HUES64 (cell line): ENCODE measurements around the gene CCR7.

Experiments used
- H3K27ac ChIP-seq: 2 replicates; pipeline ENCODE4 v1.7.0; 2013; ENCODE audit warnings: low read depth, low read length, inconsistent platforms
- H3K27me3 ChIP-seq: 2 replicates; pipeline ENCODE4 v1.6.1; 2013; ENCODE audit warnings: mild to moderate bottlenecking, low read length; ENCODE audit not compliant: insufficient read depth
- H3K36me3 ChIP-seq: 2 replicates; pipeline ENCODE4 v1.6.1; 2013; ENCODE audit warnings: mild to moderate bottlenecking, low read length; ENCODE audit not compliant: insufficient read depth
- H3K4me1 ChIP-seq: 2 replicates; pipeline ENCODE4 v1.6.1; 2013; ENCODE audit warnings: mild to moderate bottlenecking, low read length, moderate library complexity; ENCODE audit not compliant: insufficient read depth
- H3K4me3 ChIP-seq: 2 replicates; pipeline ENCODE4 v1.5.1; 2013; ENCODE audit warnings: mild to moderate bottlenecking, low read length, moderate library complexity
- H3K9ac ChIP-seq: 2 replicates; pipeline ENCODE4 v1.6.1; 2013; ENCODE audit warnings: mild to moderate bottlenecking, low read depth, low read length
- H3K9me3 ChIP-seq: 2 replicates; pipeline ENCODE4 v1.6.1; 2013; ENCODE audit warnings: low read depth, low read length; ENCODE audit not compliant: insufficient read depth
- WGBS: fragments of 150-250, 120-280 bp; methylation state at CpG from one replicate; pipeline ENCODE4 v1.1.7; 2013; ENCODE audit warnings: missing lambda C conversion rate; 5-methylcytosine and 5-hydroxymethylcytosine counted together

CCR7 gene

DNA sequence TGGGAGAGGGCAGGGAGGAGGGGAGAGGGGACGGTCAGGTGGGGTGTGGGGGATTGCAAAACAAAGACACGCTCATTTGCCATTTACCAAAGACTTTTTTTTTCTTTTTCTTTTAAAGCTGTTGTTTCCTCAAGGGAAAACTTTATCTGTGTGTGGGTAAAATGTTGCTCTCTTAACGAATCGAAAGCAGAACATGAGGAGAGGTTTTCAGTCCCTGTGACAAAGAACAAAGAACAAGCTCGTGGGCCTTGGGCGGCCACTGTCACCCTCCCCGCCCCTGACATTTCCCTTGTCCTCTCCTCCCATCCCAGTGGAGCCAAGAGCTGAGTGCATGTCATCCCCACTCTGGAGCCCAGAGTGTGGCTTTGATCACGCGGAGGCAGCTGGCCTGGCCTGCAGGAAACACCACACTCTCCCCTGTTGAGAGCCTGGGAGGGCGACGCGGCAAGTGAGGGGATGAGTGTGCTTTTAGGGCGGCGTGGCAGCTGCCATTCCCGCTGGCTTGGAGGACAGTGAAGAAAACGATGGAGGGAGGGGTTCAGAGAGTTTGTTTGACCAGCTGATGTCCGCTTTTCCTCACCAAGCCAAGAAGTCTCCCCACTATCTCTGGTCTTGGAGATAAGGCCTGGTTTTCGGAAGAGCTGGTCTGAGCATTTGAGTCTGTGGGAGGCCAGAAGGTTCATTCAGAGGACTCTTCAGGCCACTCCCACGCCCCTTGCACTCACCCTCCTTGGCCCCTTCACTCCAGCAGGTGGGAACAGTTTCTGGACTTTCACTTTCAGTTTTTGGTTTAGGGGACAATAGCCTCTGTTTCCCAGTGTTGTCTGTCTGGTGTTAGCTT, 11.4 kb downstream of the CCR7 start:
- WGBS: 72% methylated on average over 16 of the region's 19 CpGs
- Histone ChIP-seq H3K9ac (no peak overlapping the region), H3K4me3 (no peak overlapping the region), H3K4me1 (peaks cover 4% of the 10 kb centered on the region; the same call in 1 of the 2 replicates), H3K27ac (no peak overlapping the region), H3K9me3 (no peaks in the 10 kb centered on the region), H3K27me3 (no peaks in the 10 kb centered on the region), H3K36me3 (no peaks in the 10 kb centered on the region)

DNA sequence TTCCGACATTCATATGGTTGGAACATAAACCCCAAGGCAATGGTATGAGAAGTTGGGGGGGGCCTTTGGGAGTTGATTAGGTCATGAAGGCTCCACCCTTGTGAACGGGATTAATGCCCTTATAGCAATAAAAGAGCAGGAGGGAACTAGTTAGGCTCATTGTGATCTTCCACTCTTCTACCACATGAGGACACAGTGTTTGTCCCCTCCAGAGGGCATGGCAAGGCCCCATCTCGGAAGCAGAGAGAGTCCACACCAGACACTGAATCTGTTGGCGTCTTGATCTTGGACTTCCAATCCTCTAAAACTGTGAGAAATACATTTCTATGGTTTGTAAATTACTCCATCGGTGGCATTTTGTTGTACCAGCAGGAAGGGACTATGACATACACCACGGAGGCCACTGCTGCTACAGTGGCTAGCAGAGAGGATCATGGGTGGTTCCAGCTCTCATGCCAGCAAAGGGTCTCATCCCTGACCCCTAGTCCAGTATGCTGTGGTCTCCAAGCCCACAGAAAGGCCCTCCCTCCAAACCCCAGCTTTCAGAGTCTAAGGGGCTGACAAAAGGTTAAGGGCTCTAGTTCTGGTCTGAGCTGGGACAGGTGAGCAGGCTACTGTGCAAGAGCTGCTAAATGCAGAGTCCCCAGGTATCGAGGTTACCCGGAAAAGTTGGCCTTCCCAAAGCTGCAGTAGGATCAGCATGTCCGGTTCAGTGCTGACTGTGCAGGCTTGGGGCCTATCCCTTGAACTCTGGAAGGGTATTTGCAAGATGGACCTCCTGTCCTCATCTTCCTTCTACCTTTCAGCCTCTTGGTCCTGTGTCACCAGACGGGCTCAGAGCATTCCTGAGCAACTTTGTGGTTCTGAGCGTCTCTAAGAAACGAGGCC, 12.2 kb downstream of the CCR7 start:
- no peak overlapping the region for H3K27ac ChIP-seq
- peaks cover 4% of the 10 kb centered on the region; the same call in 1 of the 2 replicates for H3K4me1 ChIP-seq
- H3K27me3 ChIP-seq: no peaks in the 10 kb centered on the region
- no peak overlapping the region for H3K4me3 ChIP-seq
- H3K36me3 ChIP-seq: no peaks in the 10 kb centered on the region
- no peak overlapping the region for H3K9ac ChIP-seq
- H3K9me3 ChIP-seq: no peaks in the 10 kb centered on the region
- 84% methylated on average over 12 of the region's 12 CpGs for WGBS

DNA sequence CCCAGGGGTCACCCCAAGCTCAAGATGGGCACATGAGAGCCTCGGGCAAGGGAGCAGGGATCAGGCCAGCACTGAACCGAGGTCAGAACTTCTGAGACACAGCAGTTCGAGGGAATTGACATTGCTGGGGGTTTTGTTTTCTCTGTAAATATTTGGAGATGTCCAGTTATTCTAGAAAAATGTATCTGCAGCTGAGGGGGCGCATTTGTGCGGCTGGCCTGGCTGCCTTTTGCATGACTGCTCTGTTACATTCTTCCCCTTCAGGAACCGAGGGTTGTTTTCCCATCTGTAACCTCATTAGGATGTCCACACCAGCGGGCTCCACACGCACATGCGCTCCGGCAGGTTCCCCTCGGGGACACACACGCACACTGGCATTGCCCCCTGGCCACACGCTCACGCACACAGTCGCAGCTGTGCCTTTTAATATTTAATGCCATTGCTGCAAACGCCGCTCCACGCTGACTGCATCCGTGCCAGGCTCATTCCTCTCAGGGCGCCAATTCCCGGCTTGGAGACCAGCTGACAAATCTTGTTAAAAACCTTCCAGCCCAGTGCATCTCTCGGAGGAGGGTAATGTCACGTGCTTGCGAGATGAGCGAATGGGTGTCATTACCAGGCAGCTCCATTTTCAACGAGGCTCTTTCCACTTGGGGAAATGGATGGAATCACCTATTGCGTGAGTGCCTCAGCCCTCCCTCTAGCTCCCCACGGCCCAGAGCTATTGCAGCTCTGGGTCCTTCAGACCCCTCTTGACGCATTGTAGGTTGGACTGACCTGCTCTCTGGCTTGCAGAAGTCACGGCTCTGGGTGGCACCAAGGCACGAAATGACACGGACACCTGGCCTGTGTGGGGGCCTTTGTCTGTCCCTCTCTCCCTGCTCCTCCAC, 13.1 kb downstream of the CCR7 start:
- Histone ChIP-seq H3K4me3 (no peak overlapping the region), H3K36me3 (no peaks in the 10 kb centered on the region), H3K9ac (no peak overlapping the region), H3K27ac (no peak overlapping the region), H3K4me1 (peaks cover 4% of the 10 kb centered on the region; the same call in 1 of the 2 replicates), H3K9me3 (no peaks in the 10 kb centered on the region), H3K27me3 (no peaks in the 10 kb centered on the region)
- 94% methylated on average over 32 of the region's 32 CpGs for WGBS

DNA sequence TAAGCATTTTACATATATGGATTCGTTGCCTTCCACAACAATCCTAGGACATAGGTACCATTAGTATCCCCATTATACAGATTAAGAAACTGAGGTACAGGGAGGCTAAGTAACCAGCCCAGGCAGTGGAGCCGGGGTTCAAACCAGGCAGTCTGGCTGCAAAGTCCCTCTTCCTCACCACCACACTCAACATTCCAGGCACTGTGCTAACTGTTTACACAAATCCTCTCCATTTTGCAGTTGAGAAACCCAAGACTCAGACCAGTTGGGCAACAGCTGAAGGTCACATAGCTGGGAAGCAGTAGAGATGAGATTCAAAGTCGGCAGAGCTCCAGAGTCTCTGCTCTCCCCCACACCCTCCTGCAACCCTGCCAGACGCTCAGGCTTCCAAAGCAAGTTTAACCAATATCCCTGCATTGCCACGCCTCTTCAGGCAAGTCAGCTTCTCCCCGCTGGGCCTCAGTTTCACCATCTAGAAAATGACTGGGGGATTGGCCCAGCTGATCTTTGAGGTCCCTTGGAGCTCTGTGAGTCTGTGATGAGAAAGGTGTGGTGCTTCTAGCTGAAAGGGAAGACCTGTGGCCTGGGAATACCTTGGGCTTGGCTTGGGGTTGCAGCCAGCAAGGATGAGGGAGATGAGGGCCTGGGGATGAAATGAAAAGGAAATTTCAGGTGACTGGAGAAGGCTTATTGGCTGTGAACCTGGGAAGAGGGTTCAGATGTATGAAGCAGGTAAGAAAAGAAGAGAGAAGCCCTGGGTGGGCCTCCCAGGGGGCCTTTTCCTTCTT, 14.0 kb downstream of the CCR7 start:
- no peak overlapping the region for H3K4me3 ChIP-seq
- no peak overlapping the region for H3K9ac ChIP-seq
- no peak overlapping the region for H3K27ac ChIP-seq
- H3K9me3 ChIP-seq: no peaks in the 10 kb centered on the region
- peaks cover 4% of the 10 kb centered on the region; the same call in 1 of the 2 replicates for H3K4me1 ChIP-seq
- no peaks in the 10 kb centered on the region for H3K36me3 ChIP-seq
- H3K27me3 ChIP-seq: no peaks in the 10 kb centered on the region
- 92% methylated on average over 6 of the region's 6 CpGs for WGBS

DNA sequence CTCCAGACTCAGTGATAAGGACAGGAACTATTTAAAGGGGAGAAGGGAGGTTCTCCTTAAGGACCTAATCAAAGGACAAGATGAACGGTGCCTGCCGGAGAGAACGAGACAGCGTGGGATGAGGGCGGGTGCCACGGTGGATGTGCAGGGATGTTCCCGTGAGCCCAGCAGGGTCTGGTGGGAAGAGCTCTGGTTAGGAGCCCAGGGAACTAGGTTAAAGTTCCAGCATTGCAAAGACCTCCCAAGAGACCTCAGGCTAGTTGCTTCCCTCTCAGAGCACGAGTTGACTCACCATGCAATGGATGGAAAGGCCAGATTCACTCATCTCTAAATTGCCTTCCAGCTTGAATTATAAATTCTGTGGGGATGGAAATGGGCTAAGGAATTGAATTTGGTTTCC, 14.7 kb downstream of the CCR7 start:
- no peak overlapping the region for H3K9ac ChIP-seq
- no peaks in the 10 kb centered on the region for H3K36me3 ChIP-seq
- H3K4me3 ChIP-seq: no peak overlapping the region
- H3K27me3 ChIP-seq: no peaks in the 10 kb centered on the region
- H3K27ac ChIP-seq: no peak overlapping the region
- peaks cover 4% of the 10 kb centered on the region; the same call in 1 of the 2 replicates for H3K4me1 ChIP-seq
- 91% methylated on average over 8 of the region's 8 CpGs for WGBS
- no peaks in the 10 kb centered on the region for H3K9me3 ChIP-seq

DNA sequence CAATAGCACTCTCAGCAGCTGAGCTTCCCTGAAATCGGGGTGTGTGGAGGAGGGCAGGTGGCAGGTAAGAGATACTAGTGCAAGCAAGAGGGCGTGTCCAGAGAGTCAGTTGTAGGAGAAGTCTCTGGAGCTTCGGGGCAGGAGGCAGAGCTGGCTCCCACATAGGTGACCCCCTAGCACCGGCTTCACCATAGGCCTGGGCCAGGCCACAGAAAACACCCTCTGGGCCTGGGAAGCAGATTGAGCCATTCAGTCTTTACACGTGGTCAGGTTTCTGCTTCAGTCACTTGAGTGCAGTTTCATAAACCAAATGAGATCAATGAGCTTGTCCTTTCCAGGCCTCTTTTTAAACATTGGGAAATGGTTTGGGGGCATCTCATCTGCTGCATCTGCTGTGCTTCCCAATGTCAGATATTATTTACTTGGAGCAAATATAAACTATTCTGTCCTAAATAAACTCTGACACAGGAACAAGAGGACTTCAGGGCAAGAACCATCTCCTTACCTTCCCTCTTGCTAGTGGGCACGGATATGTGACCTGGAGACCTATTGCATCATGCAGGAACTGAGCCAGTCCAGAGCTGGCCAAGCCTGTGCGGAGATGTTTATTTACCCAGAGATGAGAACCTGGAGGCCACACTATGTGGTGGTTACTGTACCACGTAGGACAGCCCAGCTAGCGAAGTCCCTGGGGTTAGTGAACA, 16.1 kb downstream of the CCR7 start:
- Histone ChIP-seq H3K27me3 (no peaks in the 10 kb centered on the region), H3K9me3 (no peaks in the 10 kb centered on the region), H3K27ac (no peak overlapping the region), H3K36me3 (no peaks in the 10 kb centered on the region), H3K9ac (no peak overlapping the region), H3K4me3 (no peak overlapping the region), H3K4me1 (peaks cover 4% of the 10 kb centered on the region; the same call in 1 of the 2 replicates)
- 89% methylated on average over 7 of the region's 9 CpGs for WGBS

DNA sequence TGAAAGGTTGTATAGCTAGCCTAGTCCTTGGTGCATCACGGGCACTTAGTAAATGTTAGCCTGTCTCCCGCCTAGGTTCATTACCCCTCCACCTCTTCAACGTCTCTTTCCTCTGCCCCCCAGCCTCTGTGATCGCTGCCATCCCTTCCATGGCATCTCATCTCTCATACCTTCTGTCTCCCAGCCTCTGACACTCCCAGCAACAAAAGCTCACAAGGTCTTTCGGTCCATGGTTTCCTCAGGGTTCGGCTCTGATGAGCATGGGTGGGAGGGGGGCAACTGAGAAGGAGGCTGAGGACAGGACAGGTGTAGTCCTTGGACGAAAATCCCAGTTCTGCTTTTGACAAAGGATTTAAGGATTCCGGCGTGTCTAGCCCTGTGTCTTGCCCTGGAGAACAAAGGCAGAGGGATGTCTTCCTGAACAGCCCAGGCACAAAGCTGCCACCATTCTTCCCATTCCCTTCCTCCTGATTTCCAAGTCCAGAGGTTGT, 16.7 kb downstream of the CCR7 start:
- 90% methylated on average over 9 of the region's 9 CpGs for WGBS
- no peak overlapping the region for H3K4me3 ChIP-seq
- H3K27me3 ChIP-seq: no peaks in the 10 kb centered on the region
- no peaks in the 10 kb centered on the region for H3K36me3 ChIP-seq
- H3K9me3 ChIP-seq: no peaks in the 10 kb centered on the region
- H3K4me1 ChIP-seq: no peaks in the 10 kb centered on the region
- H3K9ac ChIP-seq: no peak overlapping the region
- no peak overlapping the region for H3K27ac ChIP-seq

DNA sequence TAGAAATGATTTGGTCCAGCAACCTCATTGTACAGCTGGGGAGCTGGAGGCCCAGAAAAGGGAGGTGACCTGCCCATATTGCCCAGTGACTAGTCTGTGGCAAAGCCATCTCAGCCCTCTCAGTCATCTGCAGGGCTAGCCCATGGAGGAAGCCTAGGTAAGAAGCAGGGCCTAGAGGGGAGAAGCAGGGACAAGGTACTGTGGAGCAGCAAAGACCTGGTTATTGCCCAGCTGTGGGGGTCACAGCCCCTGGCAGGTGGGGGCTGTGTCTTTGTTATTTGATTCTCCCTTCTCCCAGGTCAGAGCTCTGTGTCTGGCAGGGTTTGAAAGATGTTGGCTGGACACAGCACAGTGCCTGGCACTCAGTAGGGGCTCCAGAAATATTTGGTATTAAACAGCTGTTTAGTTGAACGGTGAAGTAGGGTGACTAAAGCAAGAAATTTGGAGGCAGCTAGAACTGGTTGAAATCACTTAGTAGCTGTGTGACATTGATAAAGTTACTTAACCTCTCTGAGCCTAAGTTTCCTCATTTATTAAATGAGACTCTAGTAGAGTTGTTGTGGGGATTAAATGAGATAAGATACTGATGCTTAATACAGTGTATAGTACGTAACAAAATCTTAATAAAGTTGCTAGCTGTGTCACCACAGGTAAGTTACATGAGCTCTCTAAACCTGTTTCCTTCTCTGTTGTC, 17.3 kb downstream of the CCR7 start:
- 95% methylated on average over 2 of the region's 2 CpGs for WGBS
- Histone ChIP-seq H3K4me1 (no peaks in the 10 kb centered on the region), H3K9ac (no peak overlapping the region), H3K36me3 (no peaks in the 10 kb centered on the region), H3K27me3 (no peaks in the 10 kb centered on the region), H3K9me3 (no peaks in the 10 kb centered on the region), H3K4me3 (no peak overlapping the region), H3K27ac (no peak overlapping the region)

DNA sequence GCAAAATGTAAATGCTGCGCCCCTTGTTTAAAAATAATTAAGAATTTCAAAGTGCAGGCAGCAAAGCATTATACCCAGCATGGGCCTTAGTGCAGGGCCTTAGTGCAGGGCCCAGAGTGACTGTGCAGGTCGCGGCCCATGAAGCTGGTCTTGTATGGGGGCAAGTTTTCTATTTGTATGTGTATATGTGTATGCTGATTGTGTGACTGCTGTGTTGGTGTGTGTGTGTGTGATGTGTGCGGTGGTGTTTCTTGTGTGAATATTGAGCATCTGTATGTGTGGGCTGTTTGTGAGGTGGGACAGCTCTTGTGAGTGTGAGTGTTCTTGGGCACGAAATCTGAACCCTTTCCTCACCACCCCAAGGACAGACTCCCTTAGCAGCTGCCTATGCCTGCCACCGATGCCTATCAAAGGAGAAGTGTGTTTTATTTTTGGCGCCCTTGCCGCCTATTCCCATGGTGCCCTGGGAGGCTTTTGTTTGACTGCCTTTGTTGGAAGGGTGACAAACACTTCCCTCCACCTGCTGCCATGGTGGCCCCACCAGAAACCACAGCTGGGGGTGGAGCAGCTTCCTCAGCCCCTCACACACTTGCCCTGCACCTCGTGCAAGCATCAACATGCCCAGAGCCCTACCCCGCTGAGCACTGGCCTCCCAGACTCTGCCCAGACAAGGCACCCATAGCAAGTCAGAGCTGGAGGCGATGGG, 18.0 kb downstream of the CCR7 start:
- no peak overlapping the region for H3K27ac ChIP-seq
- no peaks in the 10 kb centered on the region for H3K27me3 ChIP-seq
- no peak overlapping the region for H3K9ac ChIP-seq
- no peaks in the 10 kb centered on the region for H3K9me3 ChIP-seq
- H3K36me3 ChIP-seq: no peaks in the 10 kb centered on the region
- no peak overlapping the region for H3K4me3 ChIP-seq
- WGBS: 87% methylated on average over 10 of the region's 11 CpGs
- H3K4me1 ChIP-seq: no peaks in the 10 kb centered on the region
